ENCODE results near the gene TLCD3A. TPM values are rescaled to one million over a fixed set of nuclear protein-coding genes. Genes with fewer than 3 reads are reported as not detected.

The TLCD3A gene
- 8.8 TPM for polyA plus RNA-seq (2012; ENCODE audit: insufficient read depth, insufficient read length, low read depth)

- H3K4me1 ChIP-seq: no peaks in the 10 kb centered on the region
- H3K36me3 ChIP-seq: no peaks in the 10 kb centered on the region
- no peaks in the 10 kb centered on the region for H3K9me3 ChIP-seq
- H3K4me3 ChIP-seq (ENCODE audit: low read depth, low read length): peak within 1 kb of the TSS; percentile 62
- TF ChIP-seq, protein P1, sequence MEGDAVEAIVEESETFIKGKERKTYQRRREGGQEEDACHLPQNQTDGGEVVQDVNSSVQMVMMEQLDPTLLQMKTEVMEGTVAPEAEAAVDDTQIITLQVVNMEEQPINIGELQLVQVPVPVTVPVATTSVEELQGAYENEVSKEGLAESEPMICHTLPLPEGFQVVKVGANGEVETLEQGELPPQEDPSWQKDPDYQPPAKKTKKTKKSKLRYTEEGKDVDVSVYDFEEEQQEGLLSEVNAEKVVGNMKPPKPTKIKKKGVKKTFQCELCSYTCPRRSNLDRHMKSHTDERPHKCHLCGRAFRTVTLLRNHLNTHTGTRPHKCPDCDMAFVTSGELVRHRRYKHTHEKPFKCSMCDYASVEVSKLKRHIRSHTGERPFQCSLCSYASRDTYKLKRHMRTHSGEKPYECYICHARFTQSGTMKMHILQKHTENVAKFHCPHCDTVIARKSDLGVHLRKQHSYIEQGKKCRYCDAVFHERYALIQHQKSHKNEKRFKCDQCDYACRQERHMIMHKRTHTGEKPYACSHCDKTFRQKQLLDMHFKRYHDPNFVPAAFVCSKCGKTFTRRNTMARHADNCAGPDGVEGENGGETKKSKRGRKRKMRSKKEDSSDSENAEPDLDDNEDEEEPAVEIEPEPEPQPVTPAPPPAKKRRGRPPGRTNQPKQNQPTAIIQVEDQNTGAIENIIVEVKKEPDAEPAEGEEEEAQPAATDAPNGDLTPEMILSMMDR (IDR thresholded peaks at IDR 0.05; ENCODE audit: low read depth, low read length): no peak
- no peaks in the 10 kb centered on the region for H3K27me3 ChIP-seq
- peak; percentile 67 for DNase-seq
Observed at GRCh38 chr17:732067-732901, at the start of gene TLCD3A. Gene TLCD3A, plus strand, starts transcription at chr17:732596. Its CDS starts 52 bp downstream, at chr17:732648.

DNA sequence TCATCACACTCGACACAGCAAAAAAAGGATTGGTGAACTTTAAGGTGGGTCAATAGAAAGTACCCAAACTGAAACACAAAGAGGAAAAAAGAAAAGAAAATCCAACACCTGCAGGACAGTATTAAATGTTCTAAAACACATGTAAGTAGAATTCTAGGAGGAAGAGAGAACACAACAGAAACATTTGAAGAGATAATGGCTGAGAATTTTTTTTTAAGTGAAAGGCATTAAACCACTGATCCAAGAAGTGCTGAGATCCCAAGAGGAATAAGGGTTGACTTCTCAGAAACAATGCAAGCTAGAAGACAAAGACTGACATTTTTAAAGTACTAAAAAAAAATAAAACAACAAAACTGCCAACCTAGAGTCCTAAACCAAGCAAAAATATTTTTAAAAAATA is 49.4 kb upstream of the TLCD3A start:
- TF ChIP-seq, protein P1 (IDR thresholded peaks at IDR 0.05; ENCODE audit: low read depth, low read length): no peak

DNA sequence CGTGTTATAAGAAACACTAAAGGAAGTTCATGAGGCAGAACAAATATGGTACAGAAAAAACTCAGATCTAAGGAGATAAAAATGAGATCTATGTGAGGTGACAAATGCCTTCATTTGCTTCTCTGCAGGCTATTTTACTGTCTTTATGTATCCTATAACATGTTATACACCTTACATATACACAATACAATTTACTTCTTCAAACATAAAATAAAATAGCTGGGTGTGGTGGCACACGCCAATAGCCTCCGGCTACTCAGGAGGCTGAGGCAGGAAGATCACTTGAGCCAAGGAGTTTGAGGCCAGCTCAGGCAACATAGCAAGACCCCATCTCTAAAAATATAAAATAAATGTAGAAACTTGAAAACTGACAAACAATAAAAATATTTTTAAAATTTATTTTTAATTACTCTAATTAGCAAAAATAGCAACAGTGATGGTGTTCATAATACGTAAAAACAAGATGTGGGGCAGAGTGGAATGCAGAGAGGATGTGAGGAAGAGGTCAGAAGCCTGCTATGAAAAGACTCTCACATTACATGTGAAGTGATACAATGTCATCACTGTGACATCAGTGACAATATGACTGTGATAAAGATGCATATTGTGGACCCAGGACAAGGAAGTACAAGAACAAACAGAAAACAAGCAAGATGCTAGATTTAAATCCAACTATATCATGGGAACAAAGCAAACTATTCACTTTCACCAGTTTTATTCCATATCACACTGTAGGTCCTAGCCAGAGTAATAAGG is 48.7 kb upstream of the TLCD3A start:
- DNase-seq: no peak
- Histone ChIP-seq H3K4me3 (ENCODE audit: low read depth, low read length) (no peak overlapping the region), H3K9me3 (no peaks in the 10 kb centered on the region), H3K4me1 (no peaks in the 10 kb centered on the region), H3K27me3 (no peaks in the 10 kb centered on the region), H3K36me3 (no peaks in the 10 kb centered on the region)
- TF ChIP-seq, protein P1 (IDR thresholded peaks at IDR 0.05; ENCODE audit: low read depth, low read length): no peak

More for the DNA sequence above, 49.4 kb upstream of the TLCD3A start:
- no peaks in the 10 kb centered on the region for H3K27me3 ChIP-seq
- no peaks in the 10 kb centered on the region for H3K4me1 ChIP-seq
- H3K36me3 ChIP-seq: no peaks in the 10 kb centered on the region
- H3K4me3 ChIP-seq (ENCODE audit: low read depth, low read length): no peak overlapping the region
- DNase-seq: no peak
- H3K9me3 ChIP-seq: no peaks in the 10 kb centered on the region

DNA sequence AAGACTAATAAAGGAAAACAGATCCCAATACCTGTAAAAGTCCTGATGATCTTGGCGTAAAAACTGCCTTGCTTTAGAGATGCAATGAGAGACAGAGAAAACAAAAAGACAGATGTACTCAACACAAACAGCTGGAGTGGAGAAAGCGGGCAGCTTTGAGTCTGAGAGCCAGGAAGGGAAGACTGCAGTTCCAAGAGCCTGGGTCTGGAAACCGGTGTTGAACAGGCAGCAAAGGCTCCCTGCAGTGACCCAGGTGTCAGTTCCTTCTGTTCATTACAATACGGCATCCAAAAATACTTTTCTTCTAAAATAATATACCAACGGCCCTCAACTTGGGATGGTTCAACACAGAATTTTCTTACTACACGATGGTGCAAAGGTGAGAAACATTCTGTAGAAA is 47.4 kb upstream of the TLCD3A start:
- no peak for DNase-seq
- Histone ChIP-seq H3K4me3 (ENCODE audit: low read depth, low read length) (no peak overlapping the region), H3K4me1 (no peaks in the 10 kb centered on the region), H3K36me3 (no peaks in the 10 kb centered on the region), H3K27me3 (no peaks in the 10 kb centered on the region), H3K9me3 (no peaks in the 10 kb centered on the region)
- TF ChIP-seq, protein P1 (IDR thresholded peaks at IDR 0.05; ENCODE audit: low read depth, low read length): no peak

- Histone ChIP-seq H3K4me3 (ENCODE audit: low read depth, low read length) (no peak overlapping the region), H3K9me3 (no peaks in the 10 kb centered on the region), H3K27me3 (no peaks in the 10 kb centered on the region), H3K36me3 (no peaks in the 10 kb centered on the region), H3K4me1 (no peaks in the 10 kb centered on the region)
- TF ChIP-seq, protein P1 (IDR thresholded peaks at IDR 0.05; ENCODE audit: low read depth, low read length): peak; percentile 42
- peak; percentile 10 for DNase-seq
Observed at GRCh38 chr17:688100-688989, 44.1 kb upstream of the TLCD3A start.

Data from BE2C (cell line).